Sigmoid colon (tissue), 3 donors: ENCODE data around the gene NR1I2.

Source experiments
- POLR2A ChIP-seq, 2 donors: fragments of 450-650 bp; IDR thresholded peaks; one replicate each; pipeline ENCODE4 v1.6.1; 2016; ENCODE audit warnings: antibody characterized with exemption in 2 of 2, mild to moderate bottlenecking in 2 of 2, moderate library complexity in 2 of 2
- TF ChIP-seq, protein P1 (sequence below), 4 experiments: fragments of 450-650 bp in 3 of 4; fragments of 200-600 bp in 1 of 4; IDR thresholded peaks; one replicate each; pipeline ENCODE4 v1.5.1; 2016 to 2019; ENCODE audit warnings: antibody characterized with exemption in 4 of 4, mild to moderate bottlenecking in 3 of 4, moderate library complexity in 2 of 4

DNA sequence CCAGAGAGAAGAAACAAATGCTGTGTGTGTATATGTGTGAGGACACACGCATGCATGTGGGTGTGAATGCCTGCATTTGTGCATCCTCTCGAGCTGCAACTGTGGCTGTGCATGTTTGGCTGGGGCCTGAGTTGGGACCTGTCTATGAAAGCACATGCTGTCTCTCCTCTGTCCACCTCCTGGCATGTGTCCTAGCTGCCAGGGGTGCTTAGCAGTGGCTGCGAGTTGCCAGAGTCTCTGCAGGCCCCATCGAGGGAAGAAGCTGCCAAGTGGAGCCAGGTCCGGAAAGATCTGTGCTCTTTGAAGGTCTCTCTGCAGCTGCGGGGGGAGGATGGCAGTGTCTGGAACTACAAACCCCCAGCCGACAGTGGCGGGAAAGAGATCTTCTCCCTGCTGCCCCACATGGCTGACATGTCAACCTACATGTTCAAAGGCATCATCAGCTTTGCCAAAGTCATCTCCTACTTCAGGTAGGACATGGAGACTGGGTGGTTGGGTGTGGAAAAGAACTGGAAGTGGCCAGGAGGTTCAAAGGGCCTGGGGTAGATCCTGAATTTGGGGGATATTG, 30.7 kb downstream of the NR1I2 start:
- TF ChIP-seq, protein P1, sequence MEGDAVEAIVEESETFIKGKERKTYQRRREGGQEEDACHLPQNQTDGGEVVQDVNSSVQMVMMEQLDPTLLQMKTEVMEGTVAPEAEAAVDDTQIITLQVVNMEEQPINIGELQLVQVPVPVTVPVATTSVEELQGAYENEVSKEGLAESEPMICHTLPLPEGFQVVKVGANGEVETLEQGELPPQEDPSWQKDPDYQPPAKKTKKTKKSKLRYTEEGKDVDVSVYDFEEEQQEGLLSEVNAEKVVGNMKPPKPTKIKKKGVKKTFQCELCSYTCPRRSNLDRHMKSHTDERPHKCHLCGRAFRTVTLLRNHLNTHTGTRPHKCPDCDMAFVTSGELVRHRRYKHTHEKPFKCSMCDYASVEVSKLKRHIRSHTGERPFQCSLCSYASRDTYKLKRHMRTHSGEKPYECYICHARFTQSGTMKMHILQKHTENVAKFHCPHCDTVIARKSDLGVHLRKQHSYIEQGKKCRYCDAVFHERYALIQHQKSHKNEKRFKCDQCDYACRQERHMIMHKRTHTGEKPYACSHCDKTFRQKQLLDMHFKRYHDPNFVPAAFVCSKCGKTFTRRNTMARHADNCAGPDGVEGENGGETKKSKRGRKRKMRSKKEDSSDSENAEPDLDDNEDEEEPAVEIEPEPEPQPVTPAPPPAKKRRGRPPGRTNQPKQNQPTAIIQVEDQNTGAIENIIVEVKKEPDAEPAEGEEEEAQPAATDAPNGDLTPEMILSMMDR (IDR thresholded peaks at IDR 0.05) = no peak
- no peak for TF ChIP-seq POLR2A (IDR thresholded peaks at IDR 0.05)
